ENCODE results near the gene EI24. TPM values are rescaled to one million over a fixed set of nuclear protein-coding genes. Genes with fewer than 3 reads are reported as not detected.

Gene EI24
- total and polyA plus RNA-seq, 2 experiments from 2014 or later: 76.2 to 130 TPM

GRCh38 chr11:125554038-125554437 is 15.2 kb upstream of the EI24 start:
- Histone ChIP-seq H3K27me3 (no peaks in the 10 kb centered on the region), H3K79me2 (no peaks in the 10 kb centered on the region), H2AFZ (no peak overlapping the region), H3K36me3 (replicated peaks; ENCODE audit: insufficient read depth, low read depth) (no peaks in the 10 kb centered on the region), H3K4me2 (no peak overlapping the region), H3K4me3 (no peak overlapping the region), H3K27ac (no peak overlapping the region), H4K20me1 (ENCODE audit: insufficient read depth, poor library complexity, severe bottlenecking) (no peaks in the 10 kb centered on the region), H3K4me1 (ENCODE audit: insufficient read depth) (no peaks in the 10 kb centered on the region), H3K9me2 (replicated peaks; ENCODE audit: insufficient read depth) (no peaks in the 10 kb centered on the region), H3K9me3 (ENCODE audit: low read depth) (peaks cover 7% of the 10 kb centered on the region)
- TF ChIP-seq EZH2 (IDR thresholded peaks at IDR 0.05; ENCODE audit: borderline replicate concordance) (no peak), CTCF (IDR thresholded peaks at IDR 0.05; ENCODE audit: poor library complexity) (no peak), EZH2phosphoT487 (IDR thresholded peaks at IDR 0.05; ENCODE audit: low read depth, severe bottlenecking, unreplicated experiment) (no peak)
- WGBS (ENCODE audit: low lambda C conversion rate, missing lambda C conversion rate): 76% methylated on average over 3 of the region's 3 CpGs
- no peak for DNase-seq (ENCODE audit: low spot score)

GRCh38 chr11:125559888-125560287 is 9.4 kb upstream of the EI24 start:
- no peaks in the 10 kb centered on the region for H3K27me3 ChIP-seq
- 89% methylated on average over 3 of the region's 3 CpGs for WGBS (ENCODE audit: low lambda C conversion rate, missing lambda C conversion rate)
- H3K4me3 ChIP-seq: no peak overlapping the region
- no peaks in the 10 kb centered on the region for H4K20me1 ChIP-seq (ENCODE audit: insufficient read depth, poor library complexity, severe bottlenecking)
- H3K79me2 ChIP-seq: no peaks in the 10 kb centered on the region
- H3K9me2 ChIP-seq (replicated peaks; ENCODE audit: insufficient read depth): no peaks in the 10 kb centered on the region
- no peaks in the 10 kb centered on the region for H3K36me3 ChIP-seq (replicated peaks; ENCODE audit: insufficient read depth, low read depth)
- no peak overlapping the region for H3K4me2 ChIP-seq
- TF ChIP-seq EZH2phosphoT487 (IDR thresholded peaks at IDR 0.05; ENCODE audit: low read depth, severe bottlenecking, unreplicated experiment) (no peak), EZH2 (IDR thresholded peaks at IDR 0.05; ENCODE audit: borderline replicate concordance) (no peak), CTCF (IDR thresholded peaks at IDR 0.05; ENCODE audit: poor library complexity) (no peak)
- no peak overlapping the region for H2AFZ ChIP-seq
- no peaks in the 10 kb centered on the region for H3K9me3 ChIP-seq (ENCODE audit: low read depth)
- no peak overlapping the region for H3K27ac ChIP-seq
- no peak for DNase-seq (ENCODE audit: low spot score)
- H3K4me1 ChIP-seq (ENCODE audit: insufficient read depth): no peaks in the 10 kb centered on the region

- Histone ChIP-seq H4K20me1 (ENCODE audit: insufficient read depth, poor library complexity, severe bottlenecking) (no peaks in the 10 kb centered on the region), H3K36me3 (replicated peaks; ENCODE audit: insufficient read depth, low read depth) (no peaks in the 10 kb centered on the region), H3K4me2 (no peak overlapping the region), H2AFZ (no peak overlapping the region), H3K27ac (no peak overlapping the region), H3K9me2 (replicated peaks; ENCODE audit: insufficient read depth) (no peaks in the 10 kb centered on the region), H3K27me3 (no peaks in the 10 kb centered on the region), H3K79me2 (no peaks in the 10 kb centered on the region), H3K4me1 (ENCODE audit: insufficient read depth) (no peaks in the 10 kb centered on the region), H3K9me3 (ENCODE audit: low read depth) (no peaks in the 10 kb centered on the region), H3K4me3 (no peak overlapping the region)
- DNase-seq (ENCODE audit: low spot score): no peak
- no peak for TF ChIP-seq EZH2phosphoT487 (IDR thresholded peaks at IDR 0.05; ENCODE audit: low read depth, severe bottlenecking, unreplicated experiment)
- TF ChIP-seq EZH2 (IDR thresholded peaks at IDR 0.05; ENCODE audit: borderline replicate concordance): no peak
- TF ChIP-seq CTCF (IDR thresholded peaks at IDR 0.05; ENCODE audit: poor library complexity): no peak
- WGBS (ENCODE audit: low lambda C conversion rate, missing lambda C conversion rate): 96% methylated on average over 1 of the region's 1 CpG
Observed at GRCh38 chr11:125561924-125562323, 7.4 kb upstream of the EI24 start.

GRCh38 chr11:125562430-125562829 is 6.8 kb upstream of the EI24 start:
- Histone ChIP-seq H3K9me2 (replicated peaks; ENCODE audit: insufficient read depth) (no peaks in the 10 kb centered on the region), H4K20me1 (ENCODE audit: insufficient read depth, poor library complexity, severe bottlenecking) (no peaks in the 10 kb centered on the region), H3K9me3 (ENCODE audit: low read depth) (no peaks in the 10 kb centered on the region), H3K79me2 (no peaks in the 10 kb centered on the region), H3K4me2 (no peak overlapping the region), H3K4me1 (ENCODE audit: insufficient read depth) (no peaks in the 10 kb centered on the region), H3K4me3 (no peak overlapping the region), H2AFZ (no peak overlapping the region), H3K27me3 (no peaks in the 10 kb centered on the region), H3K27ac (no peak overlapping the region), H3K36me3 (replicated peaks; ENCODE audit: insufficient read depth, low read depth) (no peaks in the 10 kb centered on the region)
- 84% methylated on average over 4 of the region's 4 CpGs for WGBS (ENCODE audit: low lambda C conversion rate, missing lambda C conversion rate)
- no peak for TF ChIP-seq EZH2phosphoT487 (IDR thresholded peaks at IDR 0.05; ENCODE audit: low read depth, severe bottlenecking, unreplicated experiment)
- TF ChIP-seq EZH2 (IDR thresholded peaks at IDR 0.05; ENCODE audit: borderline replicate concordance): no peak
- no peak for TF ChIP-seq CTCF (IDR thresholded peaks at IDR 0.05; ENCODE audit: poor library complexity)
- DNase-seq (ENCODE audit: low spot score): no peak
